Ishikawa (cell line): ENCODE results near the gene MEP1B.

Source experiments
- CEBPB ChIP-seq: IDR thresholded peaks from 2 replicates; pipeline ENCODE4 v1.6.1; 2012
- CREB1 ChIP-seq: IDR thresholded peaks from 2 replicates; pipeline ENCODE4 v1.6.1; 2012; ENCODE audit warnings: low read depth
- EGR1 ChIP-seq: IDR thresholded peaks from 2 replicates; pipeline ENCODE4 v1.6.1; 2012
- EP300 ChIP-seq: IDR thresholded peaks from 2 replicates; pipeline ENCODE4 v1.6.1; 2012; ENCODE audit warnings: borderline replicate concordance
- FOXM1 ChIP-seq: IDR thresholded peaks from 2 replicates; pipeline ENCODE4 v1.6.1; 2012; ENCODE audit warnings: low read depth, borderline replicate concordance
- NFIC ChIP-seq: IDR thresholded peaks from 2 replicates; pipeline ENCODE4 v1.6.1; 2012
- RAD21 ChIP-seq: IDR thresholded peaks from 2 replicates; pipeline ENCODE4 v1.6.1; 2012; ENCODE audit warnings: low read depth
- TAF1 ChIP-seq: IDR thresholded peaks from 2 replicates; pipeline ENCODE4 v1.6.1; 2012; ENCODE audit warnings: low read depth, mild to moderate bottlenecking
- TCF12 ChIP-seq: IDR thresholded peaks from 2 replicates; pipeline ENCODE4 v1.6.1; 2012; ENCODE audit warnings: low read depth
- TEAD4 ChIP-seq: IDR thresholded peaks from 2 replicates; pipeline ENCODE4 v1.6.1; 2012
- USF1 ChIP-seq: IDR thresholded peaks from 2 replicates; pipeline ENCODE4 v1.6.1; 2012
- YY1 ChIP-seq: IDR thresholded peaks from 2 replicates; pipeline ENCODE4 v1.6.1; 2012; ENCODE audit warnings: low read depth
- ZBTB7A ChIP-seq: IDR thresholded peaks from 2 replicates; pipeline ENCODE4 v1.6.1; 2012; ENCODE audit warnings: low read depth
- TF ChIP-seq, protein P1 (sequence below): IDR thresholded peaks from 2 replicates; pipeline ENCODE4 v1.6.1; 2012; ENCODE audit warnings: low read depth, mild to moderate bottlenecking

DNA sequence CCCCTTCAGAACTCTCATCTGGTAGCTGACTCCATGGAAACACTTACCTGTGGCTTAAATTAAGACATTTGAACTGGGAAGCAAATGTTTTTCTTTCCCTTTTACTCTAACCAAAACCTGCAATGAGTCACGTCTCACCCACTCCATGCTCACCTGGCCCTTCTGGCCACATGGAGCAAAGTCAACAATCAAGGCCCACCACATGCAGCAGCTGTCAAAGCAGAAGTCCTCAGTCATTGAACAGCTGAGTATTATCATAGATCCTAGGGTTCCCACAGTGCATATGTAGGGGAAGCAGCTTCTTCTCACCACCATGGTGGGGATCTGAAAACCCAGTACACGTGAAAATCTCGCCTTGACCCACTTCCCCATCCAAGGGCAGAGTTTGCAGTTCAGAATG, 12.3 kb upstream of the MEP1B start:
- no peak for TF ChIP-seq TEAD4
- no peak for TF ChIP-seq CEBPB
- TF ChIP-seq EP300: no peak
- no peak for TF ChIP-seq TCF12
- no peak for TF ChIP-seq YY1
- TF ChIP-seq RAD21: no peak
- TF ChIP-seq, protein P1, sequence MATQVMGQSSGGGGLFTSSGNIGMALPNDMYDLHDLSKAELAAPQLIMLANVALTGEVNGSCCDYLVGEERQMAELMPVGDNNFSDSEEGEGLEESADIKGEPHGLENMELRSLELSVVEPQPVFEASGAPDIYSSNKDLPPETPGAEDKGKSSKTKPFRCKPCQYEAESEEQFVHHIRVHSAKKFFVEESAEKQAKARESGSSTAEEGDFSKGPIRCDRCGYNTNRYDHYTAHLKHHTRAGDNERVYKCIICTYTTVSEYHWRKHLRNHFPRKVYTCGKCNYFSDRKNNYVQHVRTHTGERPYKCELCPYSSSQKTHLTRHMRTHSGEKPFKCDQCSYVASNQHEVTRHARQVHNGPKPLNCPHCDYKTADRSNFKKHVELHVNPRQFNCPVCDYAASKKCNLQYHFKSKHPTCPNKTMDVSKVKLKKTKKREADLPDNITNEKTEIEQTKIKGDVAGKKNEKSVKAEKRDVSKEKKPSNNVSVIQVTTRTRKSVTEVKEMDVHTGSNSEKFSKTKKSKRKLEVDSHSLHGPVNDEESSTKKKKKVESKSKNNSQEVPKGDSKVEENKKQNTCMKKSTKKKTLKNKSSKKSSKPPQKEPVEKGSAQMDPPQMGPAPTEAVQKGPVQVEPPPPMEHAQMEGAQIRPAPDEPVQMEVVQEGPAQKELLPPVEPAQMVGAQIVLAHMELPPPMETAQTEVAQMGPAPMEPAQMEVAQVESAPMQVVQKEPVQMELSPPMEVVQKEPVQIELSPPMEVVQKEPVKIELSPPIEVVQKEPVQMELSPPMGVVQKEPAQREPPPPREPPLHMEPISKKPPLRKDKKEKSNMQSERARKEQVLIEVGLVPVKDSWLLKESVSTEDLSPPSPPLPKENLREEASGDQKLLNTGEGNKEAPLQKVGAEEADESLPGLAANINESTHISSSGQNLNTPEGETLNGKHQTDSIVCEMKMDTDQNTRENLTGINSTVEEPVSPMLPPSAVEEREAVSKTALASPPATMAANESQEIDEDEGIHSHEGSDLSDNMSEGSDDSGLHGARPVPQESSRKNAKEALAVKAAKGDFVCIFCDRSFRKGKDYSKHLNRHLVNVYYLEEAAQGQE: no peak
- no peak for TF ChIP-seq NFIC
- TF ChIP-seq FOXM1: no peak
- TF ChIP-seq USF1: no peak
- TF ChIP-seq EGR1: no peak
- TF ChIP-seq ZBTB7A: no peak
- TF ChIP-seq CREB1: no peak
- TF ChIP-seq TAF1: no peak
